HepG2 (cell line): Measurements from ENCODE around the gene LIPN. TPM values are rescaled to one million over a fixed set of nuclear protein-coding genes. Genes with fewer than 3 reads are reported as not detected.

ENCODE experiments used
- ATAC-seq: fragments of 200-7000 bp; cut with Tn5 transposase; 3 replicates; pipeline ENCODE4 v1.9.1; 2020; ENCODE audit warnings: mild to moderate bottlenecking, moderate library complexity
- BruUV-seq: library from RNA; stranded (reverse); fragments of 400-500 nt; replicated peaks from 2 replicates; lab custom pipeline; 2021; lab: Mats Ljungman, UMichigan
- CTCF ChIA-PET: fragments of 300-600 bp; formaldehyde crosslinking; extraction: SDS; loops from one replicate; lab custom pipeline; 2021; ENCODE audit warnings: low total read pairs, inconsistent platforms, low intra/inter-chr PET ratio; lab: Yijun Ruan, JAX
- POLR2A ChIA-PET: fragments of 350-600 bp; sonication (Branson Sonifier 250); formaldehyde crosslinking; loops from one replicate; lab custom pipeline; 2020; ENCODE audit warnings: antibody characterized with exemption, inconsistent platforms; lab: Yijun Ruan, JAX
- DNase-seq: peaks from one replicate; pipeline ENCODE4 v3.0.0-alpha.2; 2015; ENCODE audit warnings: low spot score
- FAIRE-seq: peaks from 3 replicates; lab custom pipeline; 2011; peaks lifted over from hg19 to GRCh38; lab: Jason Lieb, UNC
- H2AFZ ChIP-seq: one replicate; pipeline ENCODE4 v1.6.1; 2011; ENCODE audit warnings: low read length, inconsistent platforms
- H3K27ac ChIP-seq: fragments of 300-600 bp; 3 replicates; pipeline ENCODE4 v1.8.0; 2011; ENCODE audit warnings: mixed run types, mild to moderate bottlenecking, mixed read lengths, low read length, inconsistent platforms; ENCODE audit not compliant: insufficient read depth; ENCODE audit errors: extremely low read length
- H3K27me3 ChIP-seq, 2 experiments: fragments of 200-600 bp in 1 of 2; 2 replicates in 1 of 2; 3 replicates in 1 of 2; pipeline versions ENCODE4 v1.6.0 to v1.8.0; 2011; ENCODE audit warnings: low read length in 2 of 2, mild to moderate bottlenecking in 2 of 2, moderate library complexity in 2 of 2, inconsistent platforms in 1 of 2; ENCODE audit not compliant: insufficient read depth in 2 of 2, control insufficient read depth in 1 of 2
- H3K36me3 ChIP-seq, 2 experiments: fragments of 200-600 bp in 1 of 2; replicated peaks in 1 of 2; 2 replicates in 1 of 2; 3 replicates in 1 of 2; pipeline versions ENCODE4 v1.5.1 to v1.8.0; 2011; ENCODE audit warnings: low read length in 2 of 2, inconsistent platforms in 1 of 2; ENCODE audit not compliant: insufficient read depth in 2 of 2, control insufficient read depth in 1 of 2
- H3K4me1 ChIP-seq: 2 replicates; pipeline ENCODE4 v1.5.1; 2012; ENCODE audit warnings: low read length, inconsistent platforms; ENCODE audit not compliant: insufficient read depth
- H3K4me2 ChIP-seq: 2 replicates; pipeline ENCODE4 v1.6.0; 2011; ENCODE audit warnings: low read depth, low read length, inconsistent platforms
- H3K4me3 ChIP-seq, 3 experiments: fragments of 200-600 bp in 1 of 3; sonication (generic), shearing (Covaris generic) in 1 of 3; replicated peaks in 1 of 3; 2 replicates each; pipeline ENCODE4 v1.5.1; 2011 to 2016; ENCODE audit warnings: low read length in 3 of 3, inconsistent platforms in 2 of 3, low read depth in 2 of 3, mild to moderate bottlenecking in 2 of 3, control low read depth in 1 of 3, mixed read lengths in 1 of 3; ENCODE audit not compliant: insufficient read depth in 1 of 3
- H3K79me2 ChIP-seq: one replicate; pipeline ENCODE4 v1.6.1; 2011; ENCODE audit warnings: low read length, inconsistent platforms; ENCODE audit not compliant: insufficient read depth
- H3K9ac ChIP-seq: 2 replicates; pipeline ENCODE4 v1.6.0; 2011; ENCODE audit warnings: mild to moderate bottlenecking, low read depth, low read length, inconsistent platforms; ENCODE audit not compliant: insufficient read depth
- H3K9me3 ChIP-seq: 2 replicates; pipeline ENCODE4 v1.5.1; 2012; ENCODE audit warnings: mild to moderate bottlenecking, low read length
- H4K20me1 ChIP-seq: 2 replicates; pipeline ENCODE4 v1.6.0; 2011; ENCODE audit warnings: inconsistent platforms, mild to moderate bottlenecking, low read length, moderate library complexity; ENCODE audit not compliant: insufficient read depth
- HDAC2 ChIP-seq: sonication (generic); formaldehyde crosslinking; IDR thresholded peaks from 2 replicates; pipeline ENCODE4 v1.4.0; 2020; ENCODE audit warnings: missing genetic modification reagents
- SPEN ChIP-seq: sonication (generic); formaldehyde crosslinking; IDR thresholded peaks from 2 replicates; pipeline ENCODE4 v1.5.1; 2020; ENCODE audit warnings: low read depth, mild to moderate bottlenecking, missing genetic modification reagents
- ZBTB40 ChIP-seq, 2 experiments: fragments of 450-650 bp in 1 of 2; sonication (generic) in 1 of 2; formaldehyde crosslinking in 1 of 2; IDR thresholded peaks; 2 replicates each; pipeline versions ENCODE4 v1.6.1 to v1.8.0; 2016 to 2022; ENCODE audit warnings: antibody characterized with exemption in 1 of 2, mild to moderate bottlenecking in 1 of 2, missing genetic modification reagents in 1 of 2
- ZNF589 ChIP-seq: sonication (generic); formaldehyde crosslinking; conservative IDR thresholded peaks from 2 replicates; pipeline ENCODE4 v1.8.0; 2022; ENCODE audit warnings: mild to moderate bottlenecking, moderate library complexity, missing genetic modification reagents
- WGBS: methylation state at CpG from one replicate; pipeline ENCODE4 v1.1.6; 2017; ENCODE audit warnings: low lambda C conversion rate; 5-methylcytosine and 5-hydroxymethylcytosine counted together
- in situ Hi-C: cut with HindIII; loops from 2 replicates; pipeline ENCODE4 v1.10.0; 2017; ENCODE audit warnings: low pct_unique_long_range_greater_than_20kb; ENCODE audit not compliant: extremely low pct_ligation_motif_present
- intact Hi-C: fragments of 100-400 bp; cut with micrococcal nuclease; formaldehyde crosslinking; loops from one replicate; pipeline ENCODE4 v1.10.0; 2022; ENCODE audit not compliant: unreplicated experiment
- polyA plus RNA-seq, 8 experiments: library from polyadenylated mRNA; depleted of rRNA in 3 of 8; stranded (reverse) in 7 of 8; unstranded in 1 of 8; fragments of >200 nt; fragmentation: Illumina TruSeq in 4 of 8; extraction: Trizol in 4 of 8; gene quantifications; 2 replicates each; pipeline versions ENCODE4 v1.2.1 to v1.2.3, GENCODE V29; 2011 to 2016; ENCODE audit warnings: low read depth in 4 of 8, missing spikeins in 1 of 8, mixed read lengths in 1 of 8; ENCODE audit not compliant: insufficient read depth in 1 of 8
- total RNA-seq, 5 experiments: library from RNA; depleted of rRNA; stranded (reverse); fragments of >200 nt; fragmentation: Illumina TruSeq; extraction: Trizol; gene quantifications; 2 replicates each; pipeline ENCODE4 v1.2.3, GENCODE V29; 2016; ENCODE audit warnings: low read depth in 1 of 5

Gene LIPN
- total and polyA plus RNA-seq, 2 of the 13 experiments (the other 11 are each of a cell fraction or from before 2014, with no cell fraction given), result not detected

- TF ChIP-seq ZBTB40 (IDR thresholded peaks at IDR 0.05), result no peak
- TF ChIP-seq ZBTB40 (CRISPR knock-in tag; IDR thresholded peaks at IDR 0.05), result no peak
- TF ChIP-seq ZNF589, result no peak
- no peak for TF ChIP-seq SPEN (CRISPR knock-in tag)
Observed at GRCh38 chr10:88805924-88806323, 46.1 kb downstream of the LIPN start (continued).

GRCh38 chr10:88809621-88810020 lies 49.8 kb downstream of the LIPN start:
- TF ChIP-seq HDAC2 (CRISPR knock-in tag), result no peak
- Histone ChIP-seq H2AFZ (no peak overlapping the region), H3K27ac (no peak overlapping the region), H3K9ac (no peak overlapping the region), H4K20me1 (no peaks in the 10 kb centered on the region), H3K27me3 (no peaks in the 10 kb centered on the region; a peak in 1 of 5 replicates), H3K4me3 (no peak overlapping the region), H3K79me2 (no peaks in the 10 kb centered on the region), H3K4me1 (no peaks in the 10 kb centered on the region), H3K9me3 (no peaks in the 10 kb centered on the region), H3K4me2 (no peak overlapping the region), H3K36me3 (no peaks in the 10 kb centered on the region)
- no peak for DNase-seq
- WGBS, result 24% methylated on average over 4 of the region's 4 CpGs
- no peak for ATAC-seq
- in situ Hi-C loops (no loop called here), intact Hi-C loops (loop anchor here (1.0 kb wide), 2 partner anchors 121 to 244 kb away; no protein-coding TSS in a partner anchor)
- no peak for FAIRE-seq
- POLR2A ChIA-PET, result no interaction called here
- BruUV-seq, result no TSS peak
- CTCF ChIA-PET, result interaction anchor here (1.4 kb wide), 1 partner anchor 122 kb away, joined by 13 read pairs; no protein-coding TSS in a partner anchor
